ENCODE results near the gene HMGCR. TPM values are rescaled to one million over a fixed set of nuclear protein-coding genes. Genes with fewer than 3 reads are reported as not detected.
"Not testable (repeated sequence)": the region's sequence is repeated elsewhere in the genome, so short reads cannot be mapped to it uniquely, and the experiment has no call there.

Gene HMGCR
- 29.8 TPM for total RNA-seq (2013)
- 10 to 100 TPM; 19.8 to 33.3 (median 31.9) TPM for polyA plus RNA-seq
- polyA minus RNA-seq: 13.2 and 15.0 TPM in 2 replicates
- 75.6 to 190 (median 122) reads per million in 11 experiments for total RNA-seq

DNA sequence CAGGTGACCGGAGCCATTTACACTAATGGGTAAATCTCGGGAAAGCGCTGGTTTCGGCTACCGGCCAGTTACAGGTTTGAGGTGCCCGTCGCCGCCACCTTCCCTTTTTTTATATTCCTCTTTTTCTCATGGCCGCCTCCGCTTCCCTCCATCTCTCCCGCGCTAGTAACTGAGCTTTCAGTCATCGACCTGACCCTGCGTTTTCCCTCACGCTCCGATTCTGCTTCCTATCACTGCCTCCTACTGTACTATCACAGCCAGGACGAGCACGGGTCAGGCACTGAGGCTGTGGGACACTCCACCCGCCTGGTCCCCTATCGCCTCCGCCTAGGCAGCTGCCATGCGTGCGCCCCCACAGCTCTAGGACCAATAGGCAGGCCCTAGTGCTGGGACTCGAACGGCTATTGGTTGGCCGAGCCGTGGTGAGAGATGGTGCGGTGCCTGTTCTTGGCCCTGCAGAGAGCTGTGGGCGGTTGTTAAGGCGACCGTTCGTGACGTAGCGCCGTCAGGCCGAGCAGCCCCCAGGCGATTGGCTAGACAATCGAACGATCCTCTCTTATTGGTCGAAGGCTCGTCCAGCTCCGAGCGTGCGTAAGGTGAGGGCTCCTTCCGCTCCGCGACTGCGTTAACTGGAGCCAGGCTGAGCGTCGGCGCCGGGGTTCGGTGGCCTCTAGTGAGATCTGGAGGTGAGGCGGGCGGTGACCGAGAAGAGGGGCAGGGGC is at the start of gene HMGCR:
TSS of gene HMGCR (plus strand) at position 606 of the 722 bp plus-strand sequence. CDS start 5,386 bp downstream, outside the sequence.
- 0% methylated on average over 53 of the region's 56 CpGs for WGBS (ENCODE audit: insufficient coverage)
- H3K27me3 ChIP-seq (ENCODE audit: control insufficient read depth in 2 of 2, insufficient read depth in 2 of 2, low read length in 2 of 2): no peaks in the 10 kb centered on the region
- no peak within 1 kb of the TSS for H3K27ac Mint-ChIP-seq

DNA sequence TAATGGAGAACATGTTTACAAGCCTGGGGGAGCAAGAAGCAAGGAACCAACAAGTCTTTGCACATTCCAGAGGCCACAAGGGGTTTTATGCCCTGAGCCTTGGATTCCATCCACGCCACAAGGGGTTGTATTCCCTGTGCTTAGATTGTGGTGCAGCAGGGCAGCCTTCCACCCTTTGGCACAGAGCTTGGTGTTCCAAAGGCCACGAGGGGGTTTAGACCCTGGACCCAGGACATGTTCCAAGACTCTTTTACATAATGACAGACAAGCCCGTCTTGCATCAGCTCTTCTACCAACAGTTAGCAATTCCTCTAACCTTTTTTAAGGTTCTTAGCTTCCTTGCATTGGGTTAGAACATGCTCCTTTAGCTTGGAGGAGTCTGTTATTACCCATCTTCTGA is 45.2 kb upstream of the HMGCR start:
- H3K36me3 Mint-ChIP-seq; H3K79me2 ChIP-seq (ENCODE audit: insufficient read depth, low read length); H3K9ac ChIP-seq (ENCODE audit: insufficient read depth, low read length, poor library complexity, severe bottlenecking); H3K4me1 Mint-ChIP-seq; intact Hi-C loops (cut with micrococcal nuclease); DNase-seq; H3K4me3 ChIP-seq (replicated peaks in 1 of 3; ENCODE audit: low read depth in 2 of 3, low read length in 3 of 3); H3K4me2 ChIP-seq (replicated peaks; ENCODE audit: extremely low read depth, low read length, poor library complexity, severe bottlenecking); H2AFZ ChIP-seq (ENCODE audit: insufficient read depth, low read depth, low read length, poor library complexity, severe bottlenecking); H3K4me3 Mint-ChIP-seq; H3K27ac ChIP-seq (ENCODE audit: low read depth in 1 of 2, low read length in 2 of 2); H3K36me3 ChIP-seq (replicated peaks in 1 of 2; ENCODE audit: control insufficient read depth in 1 of 2, insufficient read depth in 2 of 2, low read length in 2 of 2); H3K27me3 ChIP-seq (ENCODE audit: control insufficient read depth in 2 of 2, insufficient read depth in 2 of 2, low read length in 2 of 2); H3K27me3 Mint-ChIP-seq (ENCODE audit: low read depth in 3 of 3); H4K20me1 ChIP-seq (ENCODE audit: insufficient read depth, low read length); H3K4me1 ChIP-seq (ENCODE audit: control insufficient read depth in 1 of 2, insufficient read depth in 2 of 2, low read length in 2 of 2); H3K27ac Mint-ChIP-seq: not testable (repeated sequence)
- WGBS (ENCODE audit: insufficient coverage): 100% methylated on average over 2 of the region's 3 CpGs
- peaks cover 18 to 43% (median 27%) of the 10 kb centered on the region in 7 donors for H3K9me3 Mint-ChIP-seq
- H3K9me3 ChIP-seq (replicated peaks in 1 of 2; ENCODE audit: control insufficient read depth in 1 of 2, insufficient read depth in 1 of 2, low read length in 2 of 2): peaks cover 7 to 16% of the 10 kb centered on the region in 2 donors

More for the DNA sequence above, at the start of gene HMGCR:
- Histone ChIP-seq H4K20me1 (ENCODE audit: insufficient read depth, low read length) (peaks cover 36% of the 10 kb centered on the region), H3K27ac (ENCODE audit: low read depth in 1 of 2, low read length in 2 of 2) (peak within 1 kb of the TSS; percentile 92 to 95), H3K9me3 (replicated peaks in 1 of 2; ENCODE audit: control insufficient read depth in 1 of 2, insufficient read depth in 1 of 2, low read length in 2 of 2) (no peaks in the 10 kb centered on the region), H2AFZ (ENCODE audit: insufficient read depth, low read depth, low read length, poor library complexity, severe bottlenecking) (peak within 1 kb of the TSS; percentile 74), H3K79me2 (ENCODE audit: insufficient read depth, low read length) (peaks cover 46% of the 10 kb centered on the region), H3K4me3 (replicated peaks in 1 of 3; ENCODE audit: low read depth in 2 of 3, low read length in 3 of 3) (peak within 1 kb of the TSS; percentile 79 to 87 (median 82)), H3K4me2 (replicated peaks; ENCODE audit: extremely low read depth, low read length, poor library complexity, severe bottlenecking) (peak within 1 kb of the TSS; percentile 86), H3K9ac (ENCODE audit: insufficient read depth, low read length, poor library complexity, severe bottlenecking) (peak within 1 kb of the TSS; percentile 80), H3K36me3 (replicated peaks in 1 of 2; ENCODE audit: control insufficient read depth in 1 of 2, insufficient read depth in 2 of 2, low read length in 2 of 2) (no peaks in the 10 kb centered on the region), H3K4me1 (ENCODE audit: control insufficient read depth in 1 of 2, insufficient read depth in 2 of 2, low read length in 2 of 2) (peaks cover 23 to 33% of the 10 kb centered on the region in 2 donors)
- peaks cover 6 to 8% of the 10 kb centered on the region in 2 donors for H3K36me3 Mint-ChIP-seq
- no peaks in the 10 kb centered on the region for H3K27me3 Mint-ChIP-seq (ENCODE audit: low read depth in 3 of 3)
- TF ChIP-seq, protein P1, sequence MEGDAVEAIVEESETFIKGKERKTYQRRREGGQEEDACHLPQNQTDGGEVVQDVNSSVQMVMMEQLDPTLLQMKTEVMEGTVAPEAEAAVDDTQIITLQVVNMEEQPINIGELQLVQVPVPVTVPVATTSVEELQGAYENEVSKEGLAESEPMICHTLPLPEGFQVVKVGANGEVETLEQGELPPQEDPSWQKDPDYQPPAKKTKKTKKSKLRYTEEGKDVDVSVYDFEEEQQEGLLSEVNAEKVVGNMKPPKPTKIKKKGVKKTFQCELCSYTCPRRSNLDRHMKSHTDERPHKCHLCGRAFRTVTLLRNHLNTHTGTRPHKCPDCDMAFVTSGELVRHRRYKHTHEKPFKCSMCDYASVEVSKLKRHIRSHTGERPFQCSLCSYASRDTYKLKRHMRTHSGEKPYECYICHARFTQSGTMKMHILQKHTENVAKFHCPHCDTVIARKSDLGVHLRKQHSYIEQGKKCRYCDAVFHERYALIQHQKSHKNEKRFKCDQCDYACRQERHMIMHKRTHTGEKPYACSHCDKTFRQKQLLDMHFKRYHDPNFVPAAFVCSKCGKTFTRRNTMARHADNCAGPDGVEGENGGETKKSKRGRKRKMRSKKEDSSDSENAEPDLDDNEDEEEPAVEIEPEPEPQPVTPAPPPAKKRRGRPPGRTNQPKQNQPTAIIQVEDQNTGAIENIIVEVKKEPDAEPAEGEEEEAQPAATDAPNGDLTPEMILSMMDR (IDR thresholded peaks at IDR 0.05): peak; percentile 23
- H3K9me3 Mint-ChIP-seq: peaks cover 0 to 4% (median 0%) of the 10 kb centered on the region in 7 donors
- peak; percentile 98 to 100 (median 99) for DNase-seq
- no peak within 1 kb of the TSS for H3K4me3 Mint-ChIP-seq
- H3K4me1 Mint-ChIP-seq: peaks cover 35% of the 10 kb centered on the region
- intact Hi-C loops (cut with micrococcal nuclease): loop anchor here (2.0 to 5.0 kb wide), 3 partner anchors 16 to 100 kb away; partner anchors contain the start of gene ANKRD31 (in 2 of the 2)

All from CD14-positive monocyte (primary cell).